Fibroblast of lung (primary cell): ENCODE measurements around the gene GOLGA5. TPM values are rescaled to one million over a fixed set of nuclear protein-coding genes. Genes with fewer than 3 reads are reported as not detected.
"Not testable (repeated sequence)": the region's sequence is repeated elsewhere in the genome, so short reads cannot be mapped to it uniquely, and the experiment has no call there.

Experiments
- DNase-seq, 2 donors: peaks; one replicate each; pipeline versions ENCODE4 v3.0.0 to v3.0.0-alpha.2; 2010; ENCODE audit warnings: low read depth in 2 of 2
- H2AFZ ChIP-seq: 2 replicates; pipeline ENCODE4 v1.5.1; 2012; ENCODE audit warnings: low read length, control low read depth, inconsistent platforms
- H3K27ac ChIP-seq: 2 replicates; pipeline ENCODE4 v1.5.1; 2011; ENCODE audit warnings: low read length, control low read depth; ENCODE audit not compliant: insufficient read depth
- H3K27me3 ChIP-seq: 2 replicates; pipeline ENCODE4 v1.5.1; 2011; ENCODE audit warnings: mild to moderate bottlenecking, low read length; ENCODE audit not compliant: control insufficient read depth, insufficient read depth
- H3K36me3 ChIP-seq: 2 replicates; pipeline ENCODE4 v1.5.1; 2011; ENCODE audit warnings: low read length; ENCODE audit not compliant: control insufficient read depth, insufficient read depth
- H3K4me1 ChIP-seq: 2 replicates; pipeline ENCODE4 v1.5.1; 2011; ENCODE audit warnings: low read length; ENCODE audit not compliant: control insufficient read depth, insufficient read depth; ENCODE audit errors: extremely low read depth
- H3K4me2 ChIP-seq: 2 replicates; pipeline ENCODE4 v1.5.1; 2011; ENCODE audit warnings: low read length, control low read depth; ENCODE audit not compliant: insufficient read depth; ENCODE audit errors: extremely low read depth
- H3K4me3 ChIP-seq, 4 experiments: fragments of 200-600 bp in 1 of 4; sonication (generic) in 1 of 4; replicated peaks in 1 of 4; 2 replicates each; pipeline ENCODE4 v1.5.1; 2011 to 2016; ENCODE audit warnings: low read length in 4 of 4, low read depth in 3 of 4, mild to moderate bottlenecking in 3 of 4, control low read depth in 2 of 4, inconsistent platforms in 1 of 4, mixed read lengths in 1 of 4; ENCODE audit not compliant: insufficient read depth in 1 of 4; ENCODE audit errors: control extremely low read depth in 1 of 4
- H3K79me2 ChIP-seq: 2 replicates; pipeline ENCODE4 v1.5.1; 2012; ENCODE audit warnings: mild to moderate bottlenecking, low read length, inconsistent platforms; ENCODE audit not compliant: control insufficient read depth, insufficient read depth
- H3K9ac ChIP-seq: 2 replicates; pipeline ENCODE4 v1.5.1; 2011; ENCODE audit warnings: mild to moderate bottlenecking, low read length, control low read depth; ENCODE audit not compliant: insufficient read depth
- H3K9me3 ChIP-seq: 2 replicates; pipeline ENCODE4 v1.5.1; 2012; ENCODE audit warnings: low read depth, low read length; ENCODE audit not compliant: control insufficient read depth, insufficient read depth
- H4K20me1 ChIP-seq: 2 replicates; pipeline ENCODE4 v1.5.1; 2011; ENCODE audit warnings: low read length; ENCODE audit not compliant: control insufficient read depth, insufficient read depth; ENCODE audit errors: extremely low read depth
- CTCF ChIP-seq, 2 donors: IDR thresholded peaks in 1 of 2; conservative IDR thresholded peaks in 1 of 2; 1 replicate in 1 of 2; 2 replicates in 1 of 2; pipeline ENCODE4 v1.5.1; 2011 to 2012; ENCODE audit warnings: low read length in 2 of 2, control low read depth in 1 of 2, inconsistent platforms in 1 of 2, low read depth in 1 of 2, mild to moderate bottlenecking in 1 of 2
- EZH2 ChIP-seq: IDR thresholded peaks from 2 replicates; pipeline ENCODE4 v1.5.1; 2012; ENCODE audit warnings: low read length, control low read depth, mild to moderate bottlenecking; ENCODE audit errors: missing control alignments
- polyA plus RNA-seq, 2 donors: library from polyadenylated mRNA; depleted of rRNA in 1 of 2; stranded (reverse) in 1 of 2; unstranded in 1 of 2; fragments of >200 nt; gene quantifications; 2 replicates each; pipeline ENCODE4 v1.2.1, GENCODE V29; 2011 to 2012; ENCODE audit warnings: missing spikeins in 1 of 2
- total RNA-seq: library from RNA; depleted of rRNA; stranded (reverse); fragments of >200 nt; gene quantifications from 2 replicates; pipeline ENCODE4 v1.2.1, GENCODE V29; 2014

The GOLGA5 gene
- total and polyA plus RNA-seq, 2 donors (not counting 1 experiment from before 2014, with no cell fraction given), result 46.9 to 71.1 TPM

DNA sequence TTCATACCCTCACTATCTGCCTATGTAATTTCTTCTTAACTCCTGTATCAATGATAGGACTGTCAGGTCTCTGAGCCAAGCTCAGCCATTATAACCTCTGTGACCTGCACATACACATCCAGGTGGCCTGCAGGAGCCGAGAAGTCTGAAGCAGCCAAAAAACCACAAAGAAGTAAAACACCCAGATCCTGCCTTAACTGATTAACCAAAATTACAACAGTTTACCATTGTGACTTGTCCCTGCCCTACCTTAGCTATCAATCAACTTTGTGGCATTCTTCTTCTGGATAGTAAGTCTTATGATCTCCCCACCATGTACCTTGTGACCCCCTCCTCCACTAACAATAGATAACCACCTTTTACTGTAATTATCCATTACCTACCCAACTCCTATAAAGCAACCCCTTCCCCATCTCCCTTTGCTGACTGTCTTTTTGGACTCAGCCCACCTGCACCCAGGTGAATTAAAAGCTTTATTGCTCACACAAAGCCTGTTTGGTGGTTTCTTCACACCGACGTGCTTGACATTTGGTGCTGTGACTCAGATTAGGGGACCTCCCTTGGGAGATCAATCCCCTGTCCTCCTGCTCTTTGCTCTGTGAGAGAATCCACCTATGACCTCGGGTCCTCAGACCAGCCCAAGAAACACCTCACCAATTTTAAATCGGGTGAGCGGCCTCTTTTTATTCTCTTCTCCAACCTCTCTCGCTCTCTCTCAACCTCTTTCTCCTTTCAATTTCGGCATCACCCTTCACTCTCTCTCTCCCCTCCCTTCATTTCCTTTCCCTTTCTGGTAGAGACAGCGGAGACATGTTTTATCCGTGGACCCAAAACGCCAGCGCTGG is 34.2 kb upstream of the GOLGA5 start:
- no peak overlapping the region for H3K27ac ChIP-seq
- H3K4me3 ChIP-seq, result no peak overlapping the region
- TF ChIP-seq CTCF (conservative IDR thresholded peaks at IDR 0.05 in 1 of 2, IDR thresholded peaks at IDR 0.05 in 1 of 2; ENCODE audit: low read depth in 1 of 2, low read length in 2 of 2), result no peak
- TF ChIP-seq EZH2, result no peak
- no peak overlapping the region for H3K9ac ChIP-seq
- H3K27me3 ChIP-seq, result peaks cover 5% of the 10 kb centered on the region
- no peaks in the 10 kb centered on the region for H3K36me3 ChIP-seq
- H3K4me1 ChIP-seq, result no peaks in the 10 kb centered on the region
- no peak for DNase-seq
- no peaks in the 10 kb centered on the region for H3K9me3 ChIP-seq
- H3K4me2 ChIP-seq, result no peak overlapping the region
- H3K79me2 ChIP-seq, result no peaks in the 10 kb centered on the region
- no peak overlapping the region for H2AFZ ChIP-seq
- no peaks in the 10 kb centered on the region for H4K20me1 ChIP-seq

GRCh38 chr14:92760524-92760805 is 33.6 kb upstream of the GOLGA5 start:
- H3K4me2 ChIP-seq, result no peak overlapping the region
- H2AFZ ChIP-seq, result no peak overlapping the region
- peak in 1 of 2 donors; percentile 50 for DNase-seq
- no peaks in the 10 kb centered on the region for H3K79me2 ChIP-seq
- no peaks in the 10 kb centered on the region for H3K4me1 ChIP-seq
- no peaks in the 10 kb centered on the region for H4K20me1 ChIP-seq
- H3K27me3 ChIP-seq, result peaks cover 5% of the 10 kb centered on the region
- TF ChIP-seq CTCF (conservative IDR thresholded peaks at IDR 0.05 in 1 of 2, IDR thresholded peaks at IDR 0.05 in 1 of 2; ENCODE audit: low read depth in 1 of 2, low read length in 2 of 2) (no peak), EZH2 (no peak)
- H3K27ac ChIP-seq, result no peak overlapping the region
- no peaks in the 10 kb centered on the region for H3K36me3 ChIP-seq
- H3K9ac ChIP-seq, result no peak overlapping the region
- H3K4me3 ChIP-seq, result no peak overlapping the region
- H3K9me3 ChIP-seq, result no peaks in the 10 kb centered on the region

DNA sequence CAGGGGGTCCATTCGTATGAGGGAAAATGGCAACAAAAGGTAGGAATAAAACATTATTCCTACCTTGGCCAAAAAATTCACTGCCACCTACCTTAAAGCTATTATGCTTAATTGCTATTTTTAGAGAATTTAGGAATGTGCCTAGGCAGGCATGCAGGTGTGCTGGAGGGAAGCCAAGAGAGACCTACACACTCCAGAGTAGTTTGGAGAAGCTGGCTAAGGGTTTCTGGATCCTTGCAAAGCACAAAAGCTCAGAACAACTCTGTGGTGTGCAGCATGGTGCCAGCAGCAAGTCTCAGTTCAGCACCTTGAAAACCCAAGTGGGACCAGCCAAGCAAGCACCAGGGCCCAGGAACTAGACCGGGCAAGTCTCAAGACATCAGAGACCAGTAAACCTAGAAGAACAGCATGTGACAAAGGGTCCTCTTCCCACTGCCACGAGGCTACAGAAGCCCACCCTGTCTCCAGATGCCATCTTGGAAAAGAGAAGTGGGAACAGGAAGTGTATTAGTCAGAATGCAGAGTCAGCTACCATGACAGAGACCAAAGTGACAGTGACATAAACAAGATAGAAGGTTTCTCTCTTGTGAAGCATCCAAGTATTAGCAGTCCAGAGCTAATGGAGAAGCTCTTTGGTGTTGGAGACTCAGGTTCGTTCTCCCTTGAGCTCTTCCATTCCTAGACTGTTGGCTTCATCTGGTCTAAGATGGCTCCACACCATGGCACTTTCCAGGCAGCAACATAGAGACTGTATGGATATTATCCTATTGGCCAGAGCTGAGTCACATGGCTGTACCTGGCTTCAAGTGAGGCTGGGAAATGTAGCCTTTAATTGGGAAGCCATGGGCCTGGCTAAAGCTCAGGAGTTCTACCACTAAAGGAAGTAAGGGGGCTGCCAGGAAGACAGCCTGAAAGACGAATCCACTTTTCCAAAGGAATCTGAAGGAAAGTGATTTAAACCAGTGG is 30.2 kb upstream of the GOLGA5 start:
- not testable (repeated sequence) for H3K9ac ChIP-seq, H3K4me2 ChIP-seq, DNase-seq, H3K27ac ChIP-seq, H4K20me1 ChIP-seq, H3K79me2 ChIP-seq, H3K4me1 ChIP-seq, H3K9me3 ChIP-seq, H3K36me3 ChIP-seq, H3K4me3 ChIP-seq, H3K27me3 ChIP-seq, H2AFZ ChIP-seq

- H3K27ac ChIP-seq, H3K4me2 ChIP-seq, H3K4me1 ChIP-seq, H3K36me3 ChIP-seq, H3K4me3 ChIP-seq, H3K27me3 ChIP-seq, H3K9ac ChIP-seq, H3K79me2 ChIP-seq, H2AFZ ChIP-seq, H4K20me1 ChIP-seq, H3K9me3 ChIP-seq: not testable (repeated sequence)
- peak in 1 of 2 donors; percentile 79 for DNase-seq
Observed at GRCh38 chr14:92768236-92768635, 25.9 kb upstream of the GOLGA5 start.
